Brain microvascular endothelial cell (primary cell): ENCODE results near the gene PLEKHO1.

Experiments used
- DNase-seq: peaks from one replicate; pipeline ENCODE4 v3.0.0-alpha.2; 2020
- H3K27ac ChIP-seq: fragments of 250-450 bp; sonication (Bioruptor Pico); 2 replicates; pipeline ENCODE4 v1.5.1; 2020; ENCODE audit warnings: mild to moderate bottlenecking, moderate library complexity
- H3K27me3 ChIP-seq: fragments of 250-450 bp; sonication (Bioruptor Pico); replicated peaks from 2 replicates; pipeline ENCODE4 v1.5.1; 2020; ENCODE audit warnings: mild to moderate bottlenecking
- H3K36me3 ChIP-seq: fragments of 250-450 bp; sonication (Bioruptor Pico); replicated peaks from 2 replicates; pipeline ENCODE4 v1.5.1; 2020; ENCODE audit warnings: mild to moderate bottlenecking
- H3K4me3 ChIP-seq: 2 replicates; pipeline ENCODE4 v1.5.1; 2011; ENCODE audit warnings: low read depth, mild to moderate bottlenecking, control low read depth, low read length, moderate library complexity
- CTCF ChIP-seq: IDR thresholded peaks from 2 replicates; pipeline ENCODE4 v1.5.1; 2011; ENCODE audit warnings: low read depth, mild to moderate bottlenecking, moderate library complexity, low read length, control low read depth, inconsistent platforms; ENCODE audit errors: missing control alignments
- in situ Hi-C: cut with HindIII; loops from 2 replicates; pipeline ENCODE4 v1.10.0; 2017; ENCODE audit warnings: low sequenced_read_pairs, low pct_ligation_motif_present

Gene PLEKHO1

DNA sequence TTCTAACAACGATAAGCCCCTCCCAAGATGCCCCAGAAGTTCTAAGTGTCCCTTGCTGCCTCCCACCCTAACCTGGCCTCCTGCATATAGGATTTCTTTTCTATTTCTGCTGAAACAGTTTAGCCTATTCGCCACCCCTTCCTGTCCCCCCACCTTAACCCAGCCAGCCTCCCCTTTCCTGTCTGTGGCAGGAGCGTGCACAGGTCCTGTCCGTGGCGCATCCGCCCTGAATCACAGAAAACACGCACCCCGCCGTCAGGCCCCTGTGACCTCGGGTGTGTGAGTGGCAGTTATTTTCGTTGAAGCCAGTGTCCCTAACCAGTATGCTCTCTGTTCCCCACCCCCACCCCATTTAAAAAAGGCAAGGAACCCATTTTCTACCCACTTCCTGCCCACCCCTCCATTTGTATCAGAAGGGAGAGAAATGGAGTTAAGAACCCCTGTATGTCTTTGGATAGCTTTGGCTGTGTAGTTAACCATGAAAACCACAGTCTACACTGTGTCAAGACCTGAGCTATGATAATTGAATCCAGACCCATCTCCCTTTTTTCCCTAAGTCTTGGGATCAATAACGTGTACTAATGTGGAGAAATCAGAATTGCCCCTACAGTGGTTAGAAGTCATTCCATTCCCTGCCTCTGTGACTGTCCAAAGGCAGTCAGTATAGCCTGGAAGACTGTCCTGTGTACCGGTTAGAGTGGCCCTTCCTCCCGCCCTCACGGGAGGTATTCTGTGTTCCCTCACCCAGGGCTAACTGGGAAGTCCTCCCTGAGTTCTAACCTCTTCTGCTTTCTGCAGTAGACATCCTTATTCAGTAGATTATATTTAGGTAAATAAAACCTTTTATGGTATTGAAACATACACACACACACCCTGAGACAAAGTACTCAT, 1.8 kb downstream of the PLEKHO1 start:
- no peak for DNase-seq
- Histone ChIP-seq H3K4me3 (peak overlapping the region; percentile 80), H3K27me3 (no peaks in the 10 kb centered on the region), H3K27ac (peak overlapping the region; percentile 68), H3K36me3 (peaks cover 31% of the 10 kb centered on the region)
- TF ChIP-seq CTCF = no peak
- in situ Hi-C loops = no loop called here

DNA sequence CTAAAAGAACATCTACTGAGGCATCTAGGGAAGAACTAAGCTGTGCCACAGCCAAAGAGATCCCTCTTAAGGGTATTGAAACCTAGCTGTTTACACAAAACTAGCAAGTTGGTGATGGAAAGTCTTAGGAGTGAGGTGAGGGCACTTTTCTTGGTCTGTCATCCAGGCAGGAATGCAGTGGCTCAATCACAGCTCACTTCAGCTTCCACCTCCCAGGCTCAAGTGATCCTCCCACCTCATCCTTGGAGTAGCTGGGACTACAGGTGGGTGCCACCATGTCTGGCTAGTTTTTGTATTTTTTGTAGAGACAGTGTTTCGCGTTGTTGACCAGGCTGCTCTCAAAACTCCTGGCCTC, 2.4 kb downstream of the PLEKHO1 start:
- in situ Hi-C loops = no loop called here
- Histone ChIP-seq H3K27ac (peak overlapping the region; percentile 68), H3K27me3 (no peaks in the 10 kb centered on the region), H3K36me3 (peaks cover 37% of the 10 kb centered on the region), H3K4me3 (peak overlapping the region; percentile 80)
- no peak for DNase-seq
- TF ChIP-seq CTCF = no peak

GRCh38 chr1:150152772-150153456, 3.2 kb downstream of the PLEKHO1 start:
- no peaks in the 10 kb centered on the region for H3K27me3 ChIP-seq
- in situ Hi-C loops = no loop called here

DNA sequence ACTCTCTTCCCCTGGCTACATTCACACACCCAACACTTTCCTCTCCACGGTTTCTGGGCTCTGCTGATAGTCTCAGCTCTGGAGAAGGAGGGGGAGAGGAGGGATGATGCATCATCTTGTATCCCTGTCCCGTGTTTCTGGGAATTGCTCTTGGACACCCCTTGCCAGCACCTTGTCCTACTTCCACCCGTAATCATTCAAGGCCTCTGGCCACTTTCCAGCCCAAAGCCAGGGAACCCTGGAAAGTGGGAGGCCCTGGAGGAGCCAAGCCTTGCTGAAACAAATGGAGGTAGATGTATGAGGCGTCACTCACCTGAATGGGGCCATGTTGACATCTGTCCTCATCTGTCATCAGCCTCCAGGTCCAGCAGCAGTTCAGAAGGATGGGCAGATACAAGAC, 4.4 kb downstream of the PLEKHO1 start:
- no peak for DNase-seq
- no peak for TF ChIP-seq CTCF
- Histone ChIP-seq H3K36me3 (peaks cover 40% of the 10 kb centered on the region), H3K27ac (no peak overlapping the region), H3K27me3 (no peaks in the 10 kb centered on the region), H3K4me3 (no peak overlapping the region)
- in situ Hi-C loops = no loop called here

More at GRCh38 chr1:150152772-150153456, 3.2 kb downstream of the PLEKHO1 start:
- DNase-seq = peak; percentile 69
- Histone ChIP-seq H3K4me3 (peak overlapping the region; percentile 0), H3K36me3 (peaks cover 40% of the 10 kb centered on the region), H3K27ac (no peak overlapping the region)
- no peak for TF ChIP-seq CTCF

GRCh38 chr1:150155413-150156071, 5.8 kb downstream of the PLEKHO1 start:
- Histone ChIP-seq H3K27ac (no peak overlapping the region), H3K27me3 (no peaks in the 10 kb centered on the region), H3K4me3 (no peak overlapping the region), H3K36me3 (peaks cover 48% of the 10 kb centered on the region)
- no peak for DNase-seq
- TF ChIP-seq CTCF = no peak
- in situ Hi-C loops = no loop called here
